ENCODE data around the gene C14orf132.

Gene C14orf132

DNA sequence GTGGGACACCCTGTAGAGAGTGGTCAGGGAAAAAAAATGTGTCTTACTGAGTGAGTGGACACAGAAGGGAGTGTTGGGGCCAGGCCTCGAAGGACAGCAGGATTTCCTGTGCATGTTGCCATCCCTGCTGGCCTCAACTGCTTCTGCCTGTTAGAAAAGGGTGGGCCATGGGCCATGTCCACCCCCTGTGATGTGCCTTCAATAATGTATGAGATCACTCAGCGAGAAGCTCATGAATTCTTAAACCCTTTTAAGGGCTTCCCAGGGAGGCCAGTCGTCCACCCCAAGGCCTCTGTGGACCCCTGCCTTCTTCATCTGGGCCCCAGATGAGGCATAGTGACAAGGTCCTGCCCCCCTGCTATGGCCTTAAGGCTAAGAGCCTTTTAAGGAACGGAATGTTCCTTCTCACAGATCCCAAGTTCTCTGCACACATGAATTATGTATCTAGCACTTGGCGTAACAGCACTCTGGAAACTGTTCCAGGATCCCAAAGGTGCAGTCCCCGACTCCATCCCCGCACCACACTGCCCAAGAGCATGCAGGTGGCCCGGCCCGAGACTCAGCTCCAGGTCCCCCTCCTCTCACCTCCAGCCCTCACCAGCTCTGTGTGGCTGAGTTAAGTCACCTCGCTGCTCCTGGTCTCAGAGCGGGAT, 8.9 kb upstream of the C14orf132 start:
- ATAC-seq: no peak
- Mint-ChIP-seq H3K27ac (no peak overlapping the region), H3K27me3 (peaks cover 33% of the 10 kb centered on the region), H3K4me1 (no peaks in the 10 kb centered on the region), H3K36me3 (no peaks in the 10 kb centered on the region), H3K4me3 (no peak overlapping the region), H3K9me3 (no peaks in the 10 kb centered on the region)

DNA sequence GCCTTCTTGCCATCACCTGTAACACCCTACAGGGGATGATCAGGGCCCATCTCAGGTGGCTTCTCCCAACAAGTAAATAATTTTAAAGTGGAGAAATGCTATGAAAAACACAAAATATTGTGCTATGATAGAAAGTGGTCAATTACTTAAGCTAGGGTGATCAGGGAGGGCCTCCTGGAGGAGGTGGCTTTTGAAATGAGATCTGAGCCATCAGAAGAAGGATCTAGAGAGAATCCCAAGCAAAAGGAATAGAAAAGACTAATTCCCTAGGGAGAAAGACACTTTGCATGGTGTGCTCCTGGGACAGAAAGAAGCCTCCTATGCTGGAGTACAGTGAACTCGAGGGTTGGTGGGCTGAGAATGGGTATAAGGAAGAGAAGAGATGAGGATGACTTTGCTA, 7.5 kb upstream of the C14orf132 start:
- Mint-ChIP-seq H3K9me3 (no peaks in the 10 kb centered on the region), H3K4me3 (no peak overlapping the region), H3K4me1 (no peaks in the 10 kb centered on the region), H3K27me3 (peaks cover 27% of the 10 kb centered on the region), H3K36me3 (no peaks in the 10 kb centered on the region), H3K27ac (no peak overlapping the region)
- ATAC-seq: no peak

DNA sequence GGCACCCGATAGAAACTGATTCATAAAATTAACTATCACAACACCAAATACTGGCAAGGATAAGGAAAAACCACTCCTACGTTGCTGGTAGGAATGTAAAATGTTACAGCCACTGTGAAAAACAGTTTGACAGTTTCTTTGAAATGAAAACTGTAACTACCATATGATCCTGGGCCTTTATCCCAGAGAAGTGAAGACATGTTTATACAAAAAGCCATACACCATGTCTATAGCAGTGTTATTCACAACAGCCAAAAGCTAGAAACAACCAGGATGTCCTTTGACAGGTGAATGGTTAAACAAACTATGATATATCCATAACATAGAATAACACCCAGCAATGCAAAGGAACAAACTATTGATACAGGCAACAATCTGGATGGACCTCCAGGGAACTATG, 3.7 kb upstream of the C14orf132 start:
- ATAC-seq: no peak
- peaks cover 19% of the 10 kb centered on the region for H3K4me1 Mint-ChIP-seq
- no peaks in the 10 kb centered on the region for H3K9me3 Mint-ChIP-seq
- no peaks in the 10 kb centered on the region for H3K36me3 Mint-ChIP-seq
- no peak overlapping the region for H3K4me3 Mint-ChIP-seq
- no peak overlapping the region for H3K27ac Mint-ChIP-seq
- H3K27me3 Mint-ChIP-seq: peaks cover 46% of the 10 kb centered on the region

DNA sequence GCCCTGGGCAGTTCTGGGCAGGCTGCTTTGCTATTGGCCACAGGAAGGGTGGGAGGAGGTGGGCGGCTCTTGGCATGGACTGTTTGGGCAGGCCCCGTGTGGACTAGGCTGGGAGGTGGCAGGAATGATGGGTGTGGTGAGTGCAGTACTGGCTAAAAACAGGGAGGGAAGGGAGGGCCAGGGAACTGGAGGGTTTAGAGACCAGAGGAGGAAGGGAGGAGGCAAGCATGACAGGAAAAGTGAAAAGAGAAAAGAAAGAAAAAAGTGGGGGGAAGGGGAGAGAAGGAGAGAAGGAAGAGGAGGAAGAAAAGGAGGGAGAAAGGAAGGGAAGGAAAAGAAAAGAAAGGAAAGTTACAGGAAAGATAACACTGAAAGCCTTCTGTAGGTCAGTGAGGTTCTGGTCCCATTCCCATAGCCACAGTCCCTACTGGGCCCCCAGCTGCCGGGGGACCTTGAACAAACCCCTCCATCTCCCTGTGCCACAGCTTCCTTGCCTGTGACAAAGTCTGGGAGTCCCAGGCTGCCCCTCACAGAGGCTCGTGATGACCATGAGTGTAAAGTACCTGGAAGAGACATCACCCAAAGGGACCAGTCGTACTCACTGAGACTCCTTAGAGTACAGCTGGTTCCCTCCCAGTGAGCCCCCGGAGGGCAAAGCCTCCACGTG, 1.1 kb upstream of the C14orf132 start:
- Mint-ChIP-seq H3K4me3 (peak overlapping the region; percentile 27), H3K36me3 (no peaks in the 10 kb centered on the region), H3K27me3 (peaks cover 56% of the 10 kb centered on the region), H3K9me3 (no peaks in the 10 kb centered on the region), H3K27ac (no peak overlapping the region), H3K4me1 (peaks cover 19% of the 10 kb centered on the region)
- peak; percentile 42 for ATAC-seq

DNA sequence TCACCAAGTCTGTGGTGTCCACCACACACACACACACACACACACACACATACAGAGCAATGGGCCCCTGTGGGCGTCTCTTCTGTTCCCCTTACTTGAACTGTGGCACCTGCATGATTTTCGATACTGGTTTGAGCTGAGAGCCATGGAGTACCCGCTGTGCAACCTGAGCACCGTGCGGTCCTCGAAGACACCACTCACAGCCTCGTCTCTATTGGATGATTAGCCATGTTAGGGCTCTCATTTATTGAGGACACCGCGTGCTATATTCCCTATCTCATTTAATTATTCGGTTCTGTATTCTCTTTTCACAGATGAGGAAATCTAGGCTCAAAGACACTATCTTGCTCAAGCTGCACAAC, 623 bp upstream of the C14orf132 start:
- no peaks in the 10 kb centered on the region for H3K36me3 Mint-ChIP-seq
- H3K4me3 Mint-ChIP-seq: peak overlapping the region; percentile 45
- ATAC-seq: no peak
- peaks cover 57% of the 10 kb centered on the region for H3K27me3 Mint-ChIP-seq
- H3K9me3 Mint-ChIP-seq: no peaks in the 10 kb centered on the region
- no peak overlapping the region for H3K27ac Mint-ChIP-seq
- peaks cover 19% of the 10 kb centered on the region for H3K4me1 Mint-ChIP-seq

DNA sequence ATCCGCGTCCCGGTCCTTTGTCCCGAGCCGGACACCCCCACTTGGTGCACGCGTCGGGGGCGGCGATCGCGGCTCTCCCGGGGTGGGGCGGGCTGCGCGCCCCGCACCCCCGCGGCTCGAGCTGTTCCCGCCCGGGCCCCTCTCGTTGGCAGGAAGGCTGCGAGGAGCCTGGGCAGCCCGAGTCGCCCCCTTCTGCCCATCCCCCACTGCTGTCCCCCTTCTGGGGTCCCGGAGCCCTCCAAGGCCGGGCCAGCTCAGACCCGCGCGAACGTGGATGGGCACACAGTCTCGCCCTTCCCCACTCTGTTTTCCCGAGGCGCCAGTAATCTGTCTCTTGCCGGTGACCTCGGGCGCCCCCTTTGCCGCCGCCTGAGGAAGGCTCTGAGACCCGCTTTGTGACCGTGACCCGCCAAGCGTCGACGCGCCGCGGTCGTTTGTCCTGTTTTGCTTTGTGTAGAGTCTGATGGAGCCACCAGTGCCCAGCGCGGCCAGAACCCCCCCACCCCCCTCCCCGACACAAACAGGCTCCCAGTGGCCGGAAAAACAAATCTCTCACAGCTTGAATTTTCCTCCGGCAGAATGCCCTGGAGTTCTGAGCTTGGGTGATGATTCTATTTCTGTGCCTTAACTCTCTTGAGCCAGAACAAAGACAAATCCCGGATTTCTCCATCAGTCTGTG, 610 bp downstream of the C14orf132 start:
- no peak overlapping the region for H3K27ac Mint-ChIP-seq
- no peak for ATAC-seq
- peak overlapping the region; percentile 66 for H3K4me3 Mint-ChIP-seq
- no peaks in the 10 kb centered on the region for H3K9me3 Mint-ChIP-seq
- no peaks in the 10 kb centered on the region for H3K36me3 Mint-ChIP-seq
- peaks cover 19% of the 10 kb centered on the region for H3K4me1 Mint-ChIP-seq
- H3K27me3 Mint-ChIP-seq: peaks cover 57% of the 10 kb centered on the region

DNA sequence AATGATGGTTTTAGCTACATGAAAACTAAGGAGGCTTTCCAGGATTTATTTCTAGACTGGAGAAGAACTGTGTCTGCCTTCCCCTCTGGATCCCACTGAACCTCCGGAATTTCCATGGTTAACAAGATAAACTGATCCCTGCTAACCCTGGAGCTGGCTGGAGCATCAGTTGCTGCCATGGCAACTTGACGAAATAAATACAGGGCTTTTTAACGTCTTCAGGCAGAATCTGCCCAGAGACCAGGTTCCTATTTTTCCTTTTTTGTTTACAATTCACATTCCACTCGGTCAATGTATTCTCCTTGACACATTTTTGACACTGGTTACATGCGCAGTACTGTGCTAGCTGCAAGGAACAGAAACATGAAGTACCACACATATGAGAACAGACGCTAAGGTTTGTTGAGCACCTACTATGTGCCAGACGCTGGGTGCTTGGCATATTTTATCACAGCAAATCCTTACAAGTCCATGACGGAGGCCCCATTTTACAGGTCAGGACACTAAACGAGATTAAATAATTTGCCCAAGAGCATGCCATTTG, 1.7 kb downstream of the C14orf132 start:
- Mint-ChIP-seq H3K4me3 (no peak overlapping the region), H3K9me3 (peaks cover 3% of the 10 kb centered on the region), H3K4me1 (peaks cover 19% of the 10 kb centered on the region), H3K27me3 (peaks cover 57% of the 10 kb centered on the region), H3K27ac (no peak overlapping the region), H3K36me3 (no peaks in the 10 kb centered on the region)
- ATAC-seq: no peak

DNA sequence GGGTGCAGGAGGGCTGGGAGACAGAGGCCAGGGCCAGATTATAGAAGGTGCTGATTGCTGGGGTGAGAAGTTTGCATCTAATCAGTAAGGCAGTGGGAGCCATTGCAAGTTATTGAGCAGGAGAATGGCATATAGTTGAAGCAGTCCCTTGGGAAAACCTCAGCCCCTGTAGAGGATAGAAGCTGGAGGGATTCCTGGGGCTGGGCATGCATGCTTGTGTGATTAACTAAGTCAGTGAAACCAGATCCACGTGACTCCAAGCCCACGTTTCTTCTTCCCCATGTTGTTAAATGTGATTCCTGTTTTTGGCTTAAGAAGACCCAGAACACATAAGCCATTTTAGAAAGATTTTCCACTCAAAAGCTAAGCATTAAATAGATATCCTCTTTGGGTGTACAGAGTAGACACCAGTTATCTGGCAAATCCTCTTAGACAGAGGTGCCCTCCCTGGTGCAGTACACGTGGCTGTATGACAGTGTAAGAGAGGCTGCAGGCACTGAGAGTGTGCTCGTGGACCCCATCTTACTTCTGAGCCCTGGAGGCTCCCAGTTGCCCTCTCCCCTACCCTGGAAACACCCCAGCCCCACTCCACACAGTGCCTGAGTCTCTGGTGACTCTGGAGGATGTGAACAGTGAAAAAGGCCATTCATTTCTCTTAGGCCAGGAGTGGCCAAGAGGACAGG, 3.2 kb downstream of the C14orf132 start:
- no peak for ATAC-seq
- no peaks in the 10 kb centered on the region for H3K36me3 Mint-ChIP-seq
- no peak overlapping the region for H3K4me3 Mint-ChIP-seq
- H3K27me3 Mint-ChIP-seq: peaks cover 52% of the 10 kb centered on the region
- peaks cover 3% of the 10 kb centered on the region for H3K9me3 Mint-ChIP-seq
- peaks cover 19% of the 10 kb centered on the region for H3K4me1 Mint-ChIP-seq
- no peak overlapping the region for H3K27ac Mint-ChIP-seq

DNA sequence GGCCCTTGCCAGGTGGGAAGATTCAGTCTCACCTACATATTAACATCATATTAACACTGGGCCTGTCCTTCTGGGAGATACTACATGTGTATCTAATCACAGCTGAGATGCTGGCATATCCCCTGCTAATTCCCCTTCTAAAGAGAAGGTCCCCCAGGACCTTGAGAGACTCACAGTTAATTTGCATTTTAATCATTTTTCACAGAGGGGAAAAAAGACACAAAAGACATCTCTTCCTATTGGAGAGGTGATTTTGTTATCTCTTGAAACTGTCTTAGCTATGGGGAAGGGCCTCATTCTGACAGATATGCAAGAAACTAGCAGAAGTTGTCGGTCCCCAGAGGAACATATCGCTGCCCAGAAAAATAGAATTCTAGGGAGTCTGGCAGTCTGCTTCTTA, 7.5 kb downstream of the C14orf132 start:
- Mint-ChIP-seq H3K9me3 (peaks cover 3% of the 10 kb centered on the region), H3K4me1 (no peaks in the 10 kb centered on the region), H3K36me3 (no peaks in the 10 kb centered on the region), H3K27me3 (peaks cover 27% of the 10 kb centered on the region), H3K4me3 (no peak overlapping the region), H3K27ac (no peak overlapping the region)
- ATAC-seq: no peak

DNA sequence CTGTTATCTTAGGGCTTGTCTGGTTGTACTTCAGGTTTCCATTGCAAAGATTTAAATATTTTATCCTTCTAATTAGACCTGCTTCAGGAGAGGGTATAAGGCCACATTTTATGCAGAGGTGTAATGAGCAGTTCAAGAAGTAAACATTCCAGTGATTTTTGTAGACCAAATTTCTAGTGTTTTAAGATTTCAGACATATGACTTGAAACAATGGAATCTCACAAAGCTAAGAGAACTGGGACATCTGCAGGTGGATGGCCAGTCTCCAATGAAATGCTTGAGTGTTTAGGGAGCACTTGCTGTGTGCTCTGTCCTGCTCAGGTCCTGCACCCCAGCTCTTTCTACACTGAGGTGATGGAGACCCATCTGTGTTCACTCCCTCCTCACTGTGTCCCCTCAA, 7.9 kb downstream of the C14orf132 start:
- Mint-ChIP-seq H3K27ac (no peak overlapping the region), H3K4me3 (no peak overlapping the region), H3K9me3 (peaks cover 3% of the 10 kb centered on the region), H3K36me3 (no peaks in the 10 kb centered on the region), H3K27me3 (peaks cover 27% of the 10 kb centered on the region), H3K4me1 (no peaks in the 10 kb centered on the region)
- ATAC-seq: no peak

DNA sequence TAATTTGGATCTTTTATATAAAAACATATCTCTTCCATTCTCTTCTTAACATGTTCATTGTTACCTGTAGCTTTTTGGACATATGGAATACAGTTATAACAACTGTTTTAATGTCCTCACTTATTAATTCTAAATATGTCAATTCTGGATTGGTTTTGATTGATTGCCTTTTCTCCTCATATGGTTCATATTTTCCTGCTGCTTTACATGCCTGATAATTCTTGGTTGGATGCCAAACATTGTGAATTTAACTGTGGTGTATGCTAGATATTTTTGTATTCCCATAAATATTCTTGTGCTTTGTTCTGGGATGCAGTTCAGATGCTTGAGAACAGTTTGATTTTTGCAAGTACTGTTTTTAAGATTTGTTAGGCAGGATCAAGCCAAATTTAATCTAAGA, 10.8 kb downstream of the C14orf132 start:
- Mint-ChIP-seq H3K4me3 (no peak overlapping the region), H3K27me3 (peaks cover 34% of the 10 kb centered on the region), H3K4me1 (no peaks in the 10 kb centered on the region), H3K27ac (no peak overlapping the region), H3K9me3 (peaks cover 3% of the 10 kb centered on the region), H3K36me3 (no peaks in the 10 kb centered on the region)
- no peak for ATAC-seq

DNA sequence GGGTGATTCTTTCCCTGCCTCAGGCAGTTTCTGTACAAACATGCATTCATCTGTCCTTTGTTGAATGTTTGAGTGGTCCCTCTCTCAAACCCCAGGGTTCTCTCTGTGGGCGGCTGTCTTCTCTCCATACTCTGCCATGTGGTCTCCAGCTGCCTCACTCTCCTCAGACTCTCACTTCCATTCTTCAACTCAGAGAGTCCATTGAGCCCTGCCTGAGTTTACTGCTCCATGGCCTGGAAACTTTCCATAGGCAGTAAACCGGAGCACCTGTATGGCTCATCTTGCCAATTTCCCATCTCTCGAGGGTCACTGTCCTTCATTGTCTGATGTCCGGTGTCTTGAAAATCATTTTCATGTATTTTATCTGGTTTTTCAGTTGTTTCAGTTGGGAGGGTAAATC, 11.3 kb downstream of the C14orf132 start:
- Mint-ChIP-seq H3K27me3 (peaks cover 35% of the 10 kb centered on the region), H3K36me3 (no peaks in the 10 kb centered on the region), H3K4me3 (no peak overlapping the region), H3K4me1 (no peaks in the 10 kb centered on the region), H3K9me3 (no peaks in the 10 kb centered on the region), H3K27ac (no peak overlapping the region)
- ATAC-seq: no peak

DNA sequence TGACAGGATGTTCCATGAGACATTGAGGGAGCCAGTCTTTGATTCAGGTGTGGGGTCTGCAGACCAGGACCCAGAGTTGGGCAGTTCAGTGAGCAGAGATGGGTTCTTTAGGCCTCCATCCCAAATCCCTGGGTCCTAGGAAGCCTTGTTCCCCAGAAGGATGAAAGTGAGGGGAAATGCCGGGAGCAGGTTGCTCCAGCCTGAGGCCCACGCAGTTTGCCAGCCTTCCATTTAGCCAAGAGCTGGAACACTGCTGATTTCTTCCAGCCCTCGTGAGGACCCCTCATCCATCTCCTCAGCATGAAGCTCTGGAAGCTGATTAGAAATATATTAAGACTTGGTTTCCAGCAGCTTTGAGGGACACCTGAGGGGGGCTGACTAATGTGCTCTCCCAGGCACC, 12.1 kb downstream of the C14orf132 start:
- H3K27me3 Mint-ChIP-seq: peaks cover 35% of the 10 kb centered on the region

DNA sequence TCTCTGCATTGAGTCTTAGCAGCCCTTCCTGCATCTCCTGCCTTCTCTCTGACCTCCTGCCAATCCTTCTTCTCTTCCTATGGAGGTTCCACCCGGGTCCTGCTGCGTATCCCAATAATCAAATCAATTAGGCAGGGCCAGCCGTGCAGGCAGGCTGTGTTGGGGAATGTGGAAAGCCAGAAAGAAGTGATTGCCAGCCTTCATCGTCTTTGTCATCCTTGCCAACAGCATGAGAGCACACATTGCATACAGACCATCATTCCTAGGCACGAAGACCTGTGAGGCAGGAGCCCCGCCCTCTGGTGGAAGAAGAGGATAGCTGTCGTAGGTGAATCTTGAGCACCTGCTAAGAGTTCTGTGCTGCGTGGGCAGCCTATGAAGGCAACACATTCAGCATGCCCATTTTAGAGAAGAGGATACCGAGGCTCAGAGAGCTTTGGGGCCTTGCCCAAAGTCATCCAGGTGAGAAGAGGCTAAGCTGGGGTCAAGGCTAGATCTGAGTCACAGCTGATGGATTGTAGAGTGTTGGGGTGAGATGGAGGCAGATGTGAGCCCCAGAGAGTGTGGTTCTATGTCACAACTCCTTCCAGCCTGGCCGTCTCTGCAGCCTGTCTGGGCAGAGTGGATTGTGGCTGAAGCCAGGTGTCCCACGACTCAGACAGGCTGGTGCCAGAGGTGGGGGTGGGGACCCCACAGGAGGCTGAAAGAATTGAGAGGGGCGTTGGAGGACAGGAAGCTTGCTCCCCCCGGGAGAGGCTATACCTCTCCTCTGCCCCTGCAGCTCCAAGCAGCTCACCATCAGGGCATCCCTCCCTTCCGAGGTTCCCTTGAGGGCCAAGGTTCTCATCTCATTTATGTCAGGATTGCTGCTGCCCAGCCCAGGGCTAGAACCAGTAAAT, 12.7 kb downstream of the C14orf132 start:
- no peak for ATAC-seq
- Mint-ChIP-seq H3K4me3 (no peak overlapping the region), H3K9me3 (no peaks in the 10 kb centered on the region), H3K27me3 (peaks cover 35% of the 10 kb centered on the region), H3K36me3 (no peaks in the 10 kb centered on the region), H3K27ac (no peak overlapping the region), H3K4me1 (no peaks in the 10 kb centered on the region)

More for the DNA sequence above, 12.1 kb downstream of the C14orf132 start:
- no peak for ATAC-seq
- Mint-ChIP-seq H3K9me3 (no peaks in the 10 kb centered on the region), H3K4me1 (no peaks in the 10 kb centered on the region), H3K36me3 (no peaks in the 10 kb centered on the region), H3K27ac (no peak overlapping the region), H3K4me3 (no peak overlapping the region)
